Fibroblast of skin of left quadriceps (primary cell): ENCODE measurements around the gene MMEL1.

Source experiments
- DNase-seq, 2 experiments: peaks; one replicate each; pipeline ENCODE4 v3.0.0-alpha.2; 2013; ENCODE audit warnings: low read depth in 2 of 2

Gene MMEL1

GRCh38 chr1:2605509-2606395, 27.1 kb downstream of the MMEL1 start:
- DNase-seq, result no peak

- no peak for DNase-seq
These were observed 27.8 kb downstream of the MMEL1 start for GRCh38 chr1:2604844-2605508.

- DNase-seq, result no peak
These were observed 28.5 kb downstream of the MMEL1 start for GRCh38 chr1:2604156-2604843.

DNA sequence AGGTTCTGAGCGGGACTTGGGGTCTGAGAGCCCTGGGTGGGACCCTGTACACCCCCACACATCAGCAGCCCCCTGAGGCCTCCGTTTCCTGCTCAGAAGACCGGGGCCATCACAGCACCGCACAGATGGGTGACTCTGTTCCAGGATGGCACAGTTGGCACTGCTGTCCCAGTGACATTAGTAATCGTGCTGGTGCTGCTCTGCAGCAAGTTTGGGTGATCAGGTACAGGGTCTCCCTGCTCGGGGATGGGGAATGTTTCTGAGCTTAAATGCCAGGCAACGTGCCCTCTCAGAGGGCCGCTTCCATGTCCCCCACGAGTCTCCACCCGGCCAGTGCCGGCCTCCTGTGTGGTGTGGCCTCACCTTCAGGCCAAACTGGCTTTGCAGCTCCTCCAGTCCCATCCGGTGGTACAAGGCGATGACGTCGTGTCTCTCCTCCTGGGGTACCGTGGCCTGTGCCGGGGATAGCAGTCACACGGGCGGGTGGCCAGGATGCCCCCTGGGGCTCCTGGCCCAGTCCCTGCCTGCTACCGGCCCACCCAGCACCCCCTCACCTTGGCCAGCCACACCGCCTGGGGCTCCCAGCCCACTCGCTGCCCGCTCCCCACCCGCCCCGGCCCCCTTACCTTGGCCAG, 29.2 kb downstream of the MMEL1 start:
- DNase-seq, result no peak

GRCh38 chr1:2602866-2603520, 29.8 kb downstream of the MMEL1 start:
- DNase-seq, result no peak

- no peak for DNase-seq
These were observed 30.4 kb downstream of the MMEL1 start for GRCh38 chr1:2602311-2602835.

- no peak for DNase-seq
These were observed 31.0 kb downstream of the MMEL1 start for GRCh38 chr1:2601721-2602303.

DNA sequence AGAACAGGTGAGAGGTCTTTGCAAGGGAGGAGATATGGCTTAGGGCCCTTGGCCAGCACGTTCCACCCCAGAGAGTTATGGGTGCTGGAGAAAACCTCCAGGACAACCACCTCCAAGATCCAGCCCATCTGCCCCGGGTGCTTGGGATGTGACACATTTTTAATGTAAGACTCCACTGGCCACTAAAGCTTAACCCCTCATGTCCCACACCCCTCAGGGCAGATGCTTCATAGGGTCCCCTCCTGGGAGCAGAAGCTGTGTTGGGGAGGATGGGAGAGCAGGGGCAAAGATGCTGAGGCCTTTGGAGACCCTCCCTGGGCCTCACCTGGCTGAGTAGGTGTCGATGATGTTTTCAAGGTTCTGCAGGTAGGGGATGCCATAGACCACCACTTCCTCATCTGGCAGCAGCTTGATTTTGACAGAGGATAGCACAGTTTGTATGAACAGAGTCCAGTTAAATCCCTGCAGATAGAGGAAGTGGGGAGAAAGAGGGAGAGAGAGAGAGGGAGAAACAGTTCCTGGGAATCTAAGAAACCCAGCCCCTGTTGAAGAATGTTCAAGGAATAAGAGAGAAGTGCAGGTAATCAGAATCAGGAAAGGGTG, 34.4 kb downstream of the MMEL1 start:
- no peak for DNase-seq

DNA sequence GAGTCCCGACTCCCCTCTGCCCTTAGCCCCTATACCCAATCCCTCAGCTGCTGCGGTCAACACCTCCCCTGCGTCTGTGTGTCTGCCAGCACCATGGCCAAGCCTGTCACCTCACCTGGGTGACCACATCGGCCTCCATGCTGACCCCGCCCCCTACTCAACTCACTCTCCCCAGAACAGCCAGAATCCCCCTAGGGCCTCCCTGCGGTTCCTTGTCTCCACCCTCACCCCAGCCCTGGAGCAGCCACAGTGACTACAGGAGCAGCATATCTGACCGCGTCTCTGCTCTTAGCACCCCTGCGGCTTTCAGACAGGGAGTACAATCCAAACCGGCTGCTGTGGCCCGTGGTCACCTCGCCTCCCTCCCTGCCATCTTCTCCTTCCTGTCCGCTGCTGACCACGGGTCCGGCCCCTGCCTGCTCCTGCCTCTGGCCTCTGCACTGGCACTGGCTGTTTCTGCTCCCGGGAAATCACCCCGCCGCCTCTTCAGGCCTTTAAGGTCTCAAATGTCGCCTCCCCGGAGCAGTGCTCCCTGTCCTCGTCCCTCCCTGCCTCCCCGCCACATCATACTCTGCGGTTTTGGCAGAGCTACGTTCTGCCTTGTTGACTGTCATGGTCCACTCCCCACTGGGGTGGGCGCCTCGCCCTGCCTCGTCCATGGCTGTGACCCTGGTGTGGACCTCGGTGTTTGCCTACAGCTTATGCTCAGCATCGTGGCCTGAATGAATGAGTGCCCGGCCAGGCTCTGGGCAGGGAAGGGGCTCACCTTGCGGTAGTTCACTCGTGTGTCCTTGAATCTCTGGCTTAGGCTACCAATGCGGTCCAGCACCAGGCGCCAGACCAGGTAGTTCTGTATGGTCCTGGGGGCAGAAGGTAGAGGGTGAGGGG, 35.1 kb downstream of the MMEL1 start:
- no peak for DNase-seq

GRCh38 chr1:2596530-2597333, 36.1 kb downstream of the MMEL1 start:
- DNase-seq, result no peak

DNA sequence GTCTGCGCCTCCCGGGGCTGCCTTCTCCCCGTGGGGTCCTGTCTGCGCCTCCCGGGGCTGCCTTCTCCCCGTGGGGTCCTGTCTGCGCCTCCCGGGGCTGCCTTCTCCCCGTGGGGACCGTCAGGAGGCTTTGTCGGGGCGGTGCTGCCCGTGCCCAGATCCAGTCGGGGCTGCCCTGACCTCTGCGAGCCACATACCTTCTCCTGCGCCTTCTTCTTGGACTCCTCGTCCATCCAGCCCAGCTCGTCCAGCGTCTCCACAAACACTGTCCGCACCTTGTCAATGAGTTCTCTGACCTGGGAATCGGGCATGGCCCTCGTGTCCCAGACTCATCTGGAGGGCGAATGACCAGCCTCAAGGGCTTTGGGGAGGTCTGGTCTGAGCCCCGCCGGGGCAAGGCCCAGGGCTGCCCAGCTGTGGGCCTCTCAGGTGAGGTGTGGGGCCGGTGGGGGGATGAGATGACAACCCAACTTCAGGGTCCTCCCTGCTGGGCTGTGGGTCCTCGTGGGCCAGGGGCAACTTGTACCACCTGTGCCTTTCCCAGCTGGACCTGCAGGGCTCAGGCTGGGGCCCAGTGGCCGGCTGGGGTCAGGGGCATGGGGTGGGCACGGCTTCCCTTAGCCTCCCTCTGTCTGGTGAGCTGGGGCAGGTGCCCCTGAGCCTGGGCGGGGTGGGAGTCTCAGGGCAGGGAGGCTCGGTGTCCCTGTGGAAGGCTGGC, 36.8 kb downstream of the MMEL1 start:
- DNase-seq, result no peak

GRCh38 chr1:2595261-2595811, 37.5 kb downstream of the MMEL1 start:
- no peak for DNase-seq

DNA sequence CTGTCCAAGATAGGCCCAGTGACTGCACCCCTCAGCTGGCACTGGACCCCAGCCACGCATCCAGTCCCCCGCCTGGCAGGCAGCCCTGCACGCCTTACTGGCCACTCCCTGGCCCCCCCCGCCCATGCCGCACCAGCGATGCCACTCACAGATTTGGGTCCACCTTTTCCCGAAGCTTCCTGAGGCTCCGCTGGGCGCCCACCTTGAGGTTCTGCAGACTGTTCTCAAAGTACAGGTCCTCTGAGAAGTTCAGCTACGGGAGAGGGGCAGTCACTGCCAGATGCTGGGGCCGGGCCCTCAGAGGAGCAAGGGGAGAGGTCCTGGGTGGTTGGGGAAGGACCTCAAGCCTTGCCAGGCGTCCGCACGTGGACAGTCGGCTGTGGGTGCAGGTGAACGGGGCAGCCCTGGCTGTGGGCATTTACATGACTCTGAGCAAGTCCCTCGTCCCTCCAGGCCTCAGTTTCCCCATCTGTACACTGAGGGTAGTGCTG, 38.1 kb downstream of the MMEL1 start:
- DNase-seq, result no peak

DNA sequence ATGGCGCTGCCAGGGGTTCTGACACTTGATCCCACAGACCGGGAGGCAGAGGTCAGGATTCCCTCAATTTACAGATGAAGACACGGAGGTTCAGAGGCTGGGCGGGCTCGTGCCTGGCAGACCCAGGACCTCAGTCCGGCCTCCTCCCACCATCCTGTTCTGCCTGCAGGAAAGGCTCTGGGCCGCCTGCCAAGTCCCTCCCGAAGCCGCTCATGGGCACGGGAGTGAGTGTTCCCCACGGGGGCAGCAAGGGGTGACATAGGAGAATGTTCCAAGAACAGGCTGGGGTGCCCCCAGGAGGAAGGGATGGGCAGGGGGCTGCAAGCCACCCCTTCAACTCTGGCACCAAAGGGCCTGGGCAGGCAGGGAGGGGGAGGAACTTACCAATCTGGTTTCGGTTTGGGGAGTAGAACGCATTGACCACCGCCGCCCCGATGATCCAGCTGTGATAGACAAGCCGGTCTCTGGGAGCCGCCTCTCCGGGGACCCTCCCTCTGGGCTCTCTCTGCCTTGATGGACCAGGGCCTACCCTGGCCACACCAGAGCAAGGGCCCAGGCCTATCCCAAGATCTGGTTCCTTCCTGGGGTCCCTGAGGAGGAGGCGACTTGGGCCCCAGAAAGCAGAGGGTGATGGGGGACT, 38.7 kb downstream of the MMEL1 start:
- no peak for DNase-seq

DNA sequence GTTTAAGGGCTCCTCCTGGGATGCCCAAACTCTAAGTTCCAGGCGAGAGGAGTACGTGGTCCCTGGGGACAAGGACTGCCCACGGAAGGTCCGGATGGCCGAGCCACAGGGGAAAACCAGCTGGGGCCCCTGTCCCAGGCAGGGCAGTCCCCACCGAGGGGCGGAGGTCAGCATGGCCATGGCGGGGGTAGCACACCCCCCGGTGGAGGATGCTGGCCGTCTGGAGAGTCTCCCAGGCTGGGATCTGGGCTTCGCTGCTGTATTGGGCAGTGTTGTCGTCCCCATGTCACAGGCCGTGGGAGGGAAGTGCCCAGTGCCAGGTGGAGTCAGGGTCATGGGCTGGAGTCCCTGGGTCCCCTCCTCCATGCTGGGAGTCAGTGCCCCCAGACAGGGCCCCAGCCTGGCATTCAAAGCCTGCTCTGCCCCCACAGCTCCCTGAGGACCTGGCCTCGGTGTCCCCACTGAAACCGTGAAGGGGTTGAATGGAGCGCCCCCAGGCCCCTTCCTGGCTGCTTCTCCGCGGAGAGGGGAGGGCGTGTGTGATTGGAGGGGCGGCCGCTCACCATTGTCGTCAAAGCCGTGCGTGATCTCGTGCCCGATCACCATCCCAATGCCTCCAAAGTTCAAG, 39.5 kb downstream of the MMEL1 start:
- DNase-seq, result no peak

- no peak for DNase-seq
These were observed 40.1 kb downstream of the MMEL1 start for GRCh38 chr1:2592672-2593071.
